T-helper 2 cell treated with Interferon-gamma antibody and Interleukin-4, amounts not matched to agents 5 μg/mL and 100 μg/mL, for 36 hours (primary cell): ENCODE measurements around the gene MAP4K3.
"Not testable (repeated sequence)": the region's sequence is repeated elsewhere in the genome, so short reads cannot be mapped to it uniquely, and the experiment has no call there.

Experiments
- DNase-seq: peaks from one replicate; pipeline ENCODE4 v3.0.0; 2021; ENCODE audit warnings: low spot score
- H3K27ac Mint-ChIP-seq: one replicate; pipeline ENCODE4 v1.8.0; 2021; ENCODE audit warnings: mild to moderate bottlenecking, mixed read lengths
- H3K27me3 Mint-ChIP-seq: one replicate; pipeline ENCODE4 v1.8.0; 2021; ENCODE audit warnings: low read depth, mixed read lengths
- H3K36me3 Mint-ChIP-seq: one replicate; pipeline ENCODE4 v1.8.0; 2021; ENCODE audit warnings: low read depth, mixed read lengths
- H3K4me1 Mint-ChIP-seq: one replicate; pipeline ENCODE4 v1.8.0; 2021; ENCODE audit warnings: low read depth, mixed read lengths
- H3K4me3 Mint-ChIP-seq: one replicate; pipeline ENCODE4 v1.8.0; 2022; ENCODE audit warnings: mild to moderate bottlenecking, moderate library complexity, mixed read lengths
- H3K9me3 Mint-ChIP-seq: one replicate; pipeline ENCODE4 v1.8.0; 2021; ENCODE audit warnings: mixed read lengths

Gene MAP4K3

DNA sequence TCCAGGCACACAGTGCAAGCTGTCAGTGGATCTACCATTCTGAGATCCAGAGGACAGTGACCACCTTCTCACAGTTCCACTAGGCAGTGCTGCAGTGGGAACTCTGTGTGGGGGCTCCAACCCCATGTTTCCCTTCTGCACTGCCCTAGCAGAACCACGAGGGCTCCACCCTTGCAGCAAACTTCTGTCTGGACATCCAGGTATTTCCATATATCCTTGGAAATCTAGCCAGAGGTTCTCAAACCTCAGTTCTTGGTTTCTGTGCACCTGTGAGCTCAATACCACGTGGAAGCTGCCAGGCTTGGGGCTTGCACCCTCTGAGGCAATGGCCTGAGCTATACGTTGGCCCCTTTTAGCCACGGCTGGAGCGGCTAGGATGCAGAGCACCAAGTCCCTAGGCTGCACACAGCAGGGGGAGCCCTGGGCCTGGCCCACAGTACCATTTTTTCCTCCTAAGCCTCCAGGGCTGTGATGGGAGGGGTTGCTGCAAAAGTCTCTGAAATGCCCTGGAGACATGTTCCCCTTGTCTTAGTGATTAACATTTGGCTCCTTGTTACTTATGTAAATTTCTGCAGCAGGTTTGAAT is 77.5 kb downstream of the MAP4K3 start:
- Mint-ChIP-seq H3K4me1 (no peaks in the 10 kb centered on the region), H3K4me3 (no peak overlapping the region), H3K27me3 (no peaks in the 10 kb centered on the region), H3K27ac (no peak overlapping the region), H3K9me3 (peaks cover 37% of the 10 kb centered on the region), H3K36me3 (peaks cover 26% of the 10 kb centered on the region)
- no peak for DNase-seq

DNA sequence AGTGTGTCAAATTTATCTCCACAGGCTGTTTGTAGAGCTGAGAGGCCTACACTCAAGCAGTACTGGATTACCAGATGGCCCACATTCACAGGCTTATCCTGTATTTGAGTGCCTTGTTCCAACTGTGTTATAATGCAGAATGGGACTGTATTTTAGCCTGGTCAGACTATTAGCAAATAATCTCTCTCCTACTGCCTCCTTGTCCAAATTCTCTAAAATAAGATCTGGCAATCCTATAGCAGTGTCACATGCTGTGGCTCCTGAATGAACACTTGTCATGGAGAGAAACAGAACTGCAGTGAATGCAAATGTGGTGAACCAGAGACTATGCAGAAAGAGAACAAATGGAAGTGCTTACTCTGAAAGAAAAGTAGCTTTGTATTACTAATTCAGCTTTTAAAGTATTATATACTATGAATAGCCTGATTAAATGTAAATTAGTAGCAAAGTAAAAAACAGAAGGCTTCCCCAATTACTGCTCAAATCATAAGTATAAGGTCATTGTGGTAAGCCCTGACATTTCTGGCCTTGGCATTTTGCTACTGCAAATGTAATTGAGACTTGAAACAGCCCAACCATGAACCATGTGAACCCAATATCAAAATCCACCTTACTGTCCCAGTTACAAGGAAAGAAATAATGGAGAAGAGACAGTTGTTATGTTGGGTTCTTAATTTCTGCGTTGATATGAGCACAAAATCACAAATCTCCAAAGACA is 80.0 kb downstream of the MAP4K3 start:
- H3K27ac Mint-ChIP-seq, result no peak overlapping the region
- H3K36me3 Mint-ChIP-seq, result peaks cover 22% of the 10 kb centered on the region
- H3K9me3 Mint-ChIP-seq, result peaks cover 26% of the 10 kb centered on the region

DNA sequence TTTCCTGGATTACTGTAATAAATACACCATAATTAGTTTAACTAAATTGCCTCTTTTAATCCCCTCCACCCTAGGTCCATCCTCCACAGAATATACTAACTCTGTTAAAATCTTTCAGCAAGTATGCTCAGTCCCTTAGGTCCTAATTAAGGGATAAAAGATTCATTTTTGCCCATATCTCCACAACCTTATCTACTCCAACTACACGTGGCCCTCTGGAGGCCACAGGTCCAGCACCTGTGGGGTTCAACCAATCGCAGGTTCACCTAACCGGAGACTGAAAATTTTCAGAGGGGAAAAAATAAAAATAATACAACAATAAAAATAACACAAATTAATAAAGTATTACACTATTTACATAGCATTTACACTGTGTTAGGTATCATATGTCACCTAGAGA is 86.4 kb downstream of the MAP4K3 start:
- no peaks in the 10 kb centered on the region for H3K9me3 Mint-ChIP-seq
- no peaks in the 10 kb centered on the region for H3K4me1 Mint-ChIP-seq
- peaks cover 2% of the 10 kb centered on the region for H3K36me3 Mint-ChIP-seq
- no peak for DNase-seq
- H3K4me3 Mint-ChIP-seq, result no peak overlapping the region
- H3K27me3 Mint-ChIP-seq, result no peaks in the 10 kb centered on the region
- H3K27ac Mint-ChIP-seq, result no peak overlapping the region

More for the DNA sequence above, 80.0 kb downstream of the MAP4K3 start:
- no peak for DNase-seq
- no peaks in the 10 kb centered on the region for H3K4me1 Mint-ChIP-seq
- H3K27me3 Mint-ChIP-seq, result no peaks in the 10 kb centered on the region
- no peak overlapping the region for H3K4me3 Mint-ChIP-seq

DNA sequence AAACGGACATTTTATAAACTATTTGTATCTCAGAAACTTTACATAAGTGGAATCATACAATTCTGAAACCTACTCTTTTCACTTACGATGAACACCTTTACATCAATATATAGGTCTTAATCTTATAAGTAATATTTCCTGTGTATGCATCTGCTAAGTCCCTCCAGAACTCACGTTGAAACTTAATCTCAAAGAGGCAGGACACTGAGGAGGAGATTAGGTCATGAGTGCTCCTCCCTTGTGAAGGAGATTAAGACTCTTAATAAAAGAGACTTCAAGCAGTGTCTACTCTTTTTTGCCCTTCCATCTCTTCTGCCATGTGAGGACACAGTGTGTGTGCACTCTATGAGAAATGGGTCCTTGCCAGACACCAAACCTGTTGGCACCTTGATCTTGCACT is 98.6 kb downstream of the MAP4K3 start:
- DNase-seq, result no peak
- Mint-ChIP-seq H3K27ac (no peak overlapping the region), H3K27me3 (no peaks in the 10 kb centered on the region), H3K4me1 (no peaks in the 10 kb centered on the region), H3K4me3 (no peak overlapping the region), H3K9me3 (no peaks in the 10 kb centered on the region), H3K36me3 (peaks cover 3% of the 10 kb centered on the region)

DNA sequence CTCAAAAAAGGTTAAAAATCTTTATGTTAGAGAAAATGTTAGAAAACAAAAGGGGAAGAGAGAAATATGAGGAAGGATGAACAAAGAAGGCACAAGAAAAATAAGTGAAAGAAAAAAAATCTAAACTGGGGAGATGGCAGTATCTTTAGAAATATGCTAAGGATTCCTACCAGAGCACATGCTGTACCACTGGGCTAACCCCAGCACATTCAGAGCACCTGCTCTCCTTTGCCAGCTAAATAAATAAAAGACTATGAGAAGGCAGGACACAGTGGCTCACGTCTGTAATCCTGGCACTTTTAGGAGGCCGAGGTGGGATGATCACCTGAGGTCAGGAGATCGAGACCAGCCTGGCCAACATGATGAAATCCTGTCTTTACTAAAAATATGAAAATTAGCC is 101.2 kb downstream of the MAP4K3 start:
- Mint-ChIP-seq H3K4me3 (no peak overlapping the region), H3K27ac (no peak overlapping the region), H3K36me3 (peaks cover 5% of the 10 kb centered on the region), H3K4me1 (no peaks in the 10 kb centered on the region), H3K27me3 (no peaks in the 10 kb centered on the region), H3K9me3 (no peaks in the 10 kb centered on the region)
- no peak for DNase-seq

DNA sequence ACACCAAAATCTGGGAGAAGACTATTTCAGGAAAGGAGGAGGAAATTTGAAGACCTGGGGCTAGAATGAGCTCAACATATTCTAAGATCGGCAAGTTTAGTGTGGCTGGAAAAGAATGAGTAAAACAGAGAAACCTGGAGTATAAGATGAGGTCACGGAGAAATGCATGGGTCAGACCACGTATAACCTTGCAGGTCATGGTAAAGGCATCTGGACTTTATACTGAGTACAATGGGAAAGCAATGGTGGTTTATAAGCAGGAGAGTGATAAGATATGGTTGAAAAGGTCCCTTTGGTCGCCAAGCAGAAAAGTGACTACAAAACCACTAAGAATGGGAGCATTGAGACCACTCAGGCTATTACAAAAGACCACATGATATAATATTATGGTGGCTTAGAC is 102.1 kb downstream of the MAP4K3 start:
- no peaks in the 10 kb centered on the region for H3K4me1 Mint-ChIP-seq
- no peaks in the 10 kb centered on the region for H3K27me3 Mint-ChIP-seq

DNA sequence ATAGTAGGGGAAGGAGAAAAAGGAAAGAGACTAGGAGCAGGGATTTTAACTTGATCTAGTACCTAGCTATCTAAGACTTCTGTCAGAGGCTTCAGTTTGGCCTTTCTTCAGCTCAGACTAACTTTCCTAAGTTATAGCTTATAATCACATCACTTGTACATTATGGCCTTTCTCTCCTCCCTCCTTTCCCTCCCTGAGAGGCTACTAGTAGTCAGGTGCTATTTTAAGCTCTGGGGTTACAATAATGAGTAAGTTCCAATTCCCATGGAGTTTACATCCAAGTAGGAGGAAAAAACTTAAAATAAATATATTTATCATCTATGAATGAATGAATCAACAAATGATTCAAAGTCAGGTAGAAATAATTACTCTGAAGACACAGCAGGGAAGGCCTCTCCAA is 102.6 kb downstream of the MAP4K3 start:
- no peak for DNase-seq
- Mint-ChIP-seq H3K4me3 (no peak overlapping the region), H3K36me3 (peaks cover 5% of the 10 kb centered on the region), H3K9me3 (no peaks in the 10 kb centered on the region), H3K27ac (no peak overlapping the region), H3K27me3 (no peaks in the 10 kb centered on the region), H3K4me1 (no peaks in the 10 kb centered on the region)

More for the DNA sequence above, 102.1 kb downstream of the MAP4K3 start:
- Mint-ChIP-seq H3K27ac (no peak overlapping the region), H3K4me3 (no peak overlapping the region), H3K9me3 (no peaks in the 10 kb centered on the region), H3K36me3 (peaks cover 5% of the 10 kb centered on the region)
- no peak for DNase-seq

DNA sequence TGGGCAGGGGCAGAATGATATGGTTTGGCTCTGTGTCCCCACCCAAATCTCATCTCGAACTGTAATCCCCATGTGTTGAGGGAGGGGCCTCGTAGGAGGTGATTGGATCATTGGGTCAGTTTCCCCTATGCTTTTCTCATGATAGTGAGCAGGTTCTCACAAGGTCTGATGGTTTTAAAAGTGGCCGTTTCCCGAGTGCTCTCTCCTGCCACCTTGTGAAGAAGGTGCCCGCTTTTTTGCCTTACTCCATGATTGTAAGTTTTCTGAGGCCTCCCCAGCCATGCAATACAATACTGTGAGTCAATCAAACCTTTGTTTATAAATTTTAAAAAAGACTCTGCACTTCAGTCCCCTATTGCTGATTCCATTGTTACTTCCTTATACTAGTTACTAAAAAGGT is 110.4 kb downstream of the MAP4K3 start:
- H3K9me3 Mint-ChIP-seq, result no peaks in the 10 kb centered on the region
- no peaks in the 10 kb centered on the region for H3K27me3 Mint-ChIP-seq
- H3K4me1 Mint-ChIP-seq, result no peaks in the 10 kb centered on the region
- H3K4me3 Mint-ChIP-seq, result no peak overlapping the region
- H3K36me3 Mint-ChIP-seq, result peaks cover 5% of the 10 kb centered on the region
- DNase-seq, result no peak
- H3K27ac Mint-ChIP-seq, result no peak overlapping the region

DNA sequence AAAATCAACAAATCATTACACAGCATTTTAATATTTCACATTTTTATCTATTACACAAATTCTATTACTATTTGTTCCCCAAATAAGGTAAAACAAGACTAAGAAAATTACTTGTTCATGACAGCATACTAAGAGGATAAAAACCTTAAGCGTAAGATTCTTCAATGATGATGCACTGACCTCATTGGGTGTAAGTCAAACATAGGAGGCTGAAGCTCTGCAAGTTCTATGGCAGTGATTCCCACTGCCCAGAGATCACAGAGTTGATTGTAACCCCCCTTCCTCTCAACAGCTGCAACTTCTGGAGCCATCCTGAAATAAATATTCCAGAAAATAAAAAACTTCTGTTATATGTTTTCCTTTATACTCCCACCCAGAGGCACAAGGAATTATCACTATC is 111.1 kb downstream of the MAP4K3 start:
- Mint-ChIP-seq H3K27ac (no peak overlapping the region), H3K36me3 (peaks cover 2% of the 10 kb centered on the region), H3K4me3 (no peak overlapping the region), H3K9me3 (no peaks in the 10 kb centered on the region), H3K4me1 (no peaks in the 10 kb centered on the region), H3K27me3 (no peaks in the 10 kb centered on the region)
- DNase-seq, result no peak

DNA sequence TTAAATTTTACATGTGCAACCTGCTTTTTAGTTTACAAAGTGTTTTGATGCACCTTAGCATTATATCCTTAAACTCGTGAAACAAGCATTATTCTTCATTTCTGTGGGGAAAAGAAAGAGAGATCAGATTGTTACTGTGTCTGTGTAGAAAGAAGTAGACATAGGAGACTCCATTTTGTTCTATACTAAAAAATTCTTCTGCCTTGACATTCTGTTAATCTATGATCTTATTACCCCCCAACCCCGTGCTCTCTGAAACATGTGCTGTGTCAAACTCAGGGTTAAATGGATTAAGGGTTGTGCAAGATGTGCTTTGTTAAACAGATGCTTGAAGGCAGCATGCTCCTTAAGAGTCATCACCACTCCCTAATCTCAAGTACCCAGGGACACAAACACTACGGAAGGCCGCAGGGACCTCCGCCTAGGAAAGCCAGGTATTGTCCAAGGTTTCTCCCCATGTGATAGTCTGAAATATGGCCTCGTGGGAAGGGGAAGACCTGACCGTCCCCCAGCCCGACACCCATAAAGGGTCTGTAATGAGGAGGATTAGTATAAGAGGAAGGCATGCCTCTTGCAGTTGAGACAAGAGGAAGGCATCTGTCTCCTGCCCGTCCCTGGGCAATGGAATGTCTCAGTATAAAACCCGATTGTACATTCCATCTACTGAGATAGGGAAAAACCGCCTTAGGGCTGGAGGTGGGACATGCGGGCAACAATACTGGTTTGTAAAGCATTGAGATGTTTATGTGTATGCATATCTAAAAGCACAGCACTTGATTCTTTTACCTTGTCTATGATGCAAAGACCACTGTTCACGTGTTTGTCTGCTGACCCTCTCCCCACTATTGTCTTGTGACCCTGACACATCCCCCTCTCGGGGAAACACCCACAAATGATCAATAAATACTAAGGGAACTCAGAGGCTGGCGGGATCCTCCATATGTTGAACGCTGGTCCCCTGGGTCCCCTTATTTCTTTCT is 115.7 kb downstream of the MAP4K3 start:
- DNase-seq, H3K4me3 Mint-ChIP-seq, H3K27me3 Mint-ChIP-seq: not testable (repeated sequence)

DNA sequence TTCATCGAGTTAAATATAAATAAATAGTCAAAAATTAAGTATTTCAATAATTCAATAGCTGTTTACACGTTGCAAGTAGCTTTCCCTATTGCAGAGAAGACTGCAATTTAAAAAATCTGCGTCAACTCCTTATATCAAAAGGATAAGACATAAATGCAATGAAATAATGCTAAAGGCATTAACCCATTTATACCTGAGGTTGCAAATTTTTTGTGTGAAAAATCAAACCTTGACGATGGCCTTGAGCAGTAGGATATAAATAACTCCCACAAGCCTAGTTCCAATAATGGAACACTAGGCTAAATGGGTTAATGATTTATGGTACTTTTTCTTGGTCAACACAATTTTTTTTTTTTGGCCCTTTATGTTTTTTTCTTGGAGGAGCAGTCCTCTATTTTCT is 116.9 kb downstream of the MAP4K3 start:
- DNase-seq, result no peak
- no peaks in the 10 kb centered on the region for H3K36me3 Mint-ChIP-seq
- H3K4me1 Mint-ChIP-seq, result no peaks in the 10 kb centered on the region
- no peaks in the 10 kb centered on the region for H3K27me3 Mint-ChIP-seq
- no peak overlapping the region for H3K4me3 Mint-ChIP-seq
- H3K9me3 Mint-ChIP-seq, result no peaks in the 10 kb centered on the region
- no peak overlapping the region for H3K27ac Mint-ChIP-seq

More for the DNA sequence above, 115.7 kb downstream of the MAP4K3 start:
- not testable (repeated sequence) for H3K36me3 Mint-ChIP-seq, H3K4me1 Mint-ChIP-seq, H3K27ac Mint-ChIP-seq, H3K9me3 Mint-ChIP-seq

DNA sequence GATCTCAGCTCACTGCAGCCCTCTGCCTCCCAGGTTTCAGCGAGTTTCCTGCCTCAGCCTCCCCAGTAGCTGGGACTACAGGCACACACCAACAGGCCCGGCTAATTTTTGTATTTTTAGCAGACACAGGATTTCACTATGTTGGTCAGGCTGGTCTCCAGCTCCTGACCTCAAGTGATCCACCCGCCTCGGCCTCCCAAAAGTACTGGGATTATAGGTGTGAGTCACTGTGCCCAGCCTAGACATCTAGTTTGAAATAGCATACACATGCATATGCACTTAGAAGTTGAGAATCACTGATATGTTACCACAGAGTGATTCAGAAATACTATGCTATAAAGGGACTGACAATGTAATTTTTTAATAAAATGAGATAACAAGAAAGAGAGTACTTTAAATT is 123.5 kb downstream of the MAP4K3 start:
- Mint-ChIP-seq H3K27ac (no peak overlapping the region), H3K36me3 (no peaks in the 10 kb centered on the region)

DNA sequence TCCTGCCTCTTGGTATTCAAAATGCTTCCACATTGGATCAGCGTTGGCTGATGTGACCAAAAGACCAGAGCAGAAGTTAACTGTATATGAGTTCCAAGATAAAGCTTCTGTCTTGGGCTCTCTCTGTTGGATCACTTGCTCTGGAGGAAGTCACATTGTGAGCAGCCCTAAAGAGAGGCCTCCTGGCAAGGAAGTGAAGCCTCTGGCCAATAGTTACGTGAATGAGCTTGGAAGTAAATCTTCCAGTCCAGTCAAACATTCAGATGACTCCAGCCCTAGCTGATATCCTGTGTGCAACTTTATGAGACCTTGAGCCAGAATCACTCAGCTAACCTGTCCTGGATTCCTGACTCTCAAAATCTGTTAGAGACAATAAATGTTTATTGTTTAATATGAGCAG is 125.6 kb downstream of the MAP4K3 start:
- H3K9me3 Mint-ChIP-seq, result no peaks in the 10 kb centered on the region
- no peak overlapping the region for H3K4me3 Mint-ChIP-seq
- H3K27me3 Mint-ChIP-seq, result no peaks in the 10 kb centered on the region
- no peak for DNase-seq
- no peak overlapping the region for H3K27ac Mint-ChIP-seq
- H3K36me3 Mint-ChIP-seq, result no peaks in the 10 kb centered on the region
- no peaks in the 10 kb centered on the region for H3K4me1 Mint-ChIP-seq

More for the DNA sequence above, 123.5 kb downstream of the MAP4K3 start:
- no peak for DNase-seq
- H3K4me1 Mint-ChIP-seq, result no peaks in the 10 kb centered on the region
- no peaks in the 10 kb centered on the region for H3K9me3 Mint-ChIP-seq
- no peak overlapping the region for H3K4me3 Mint-ChIP-seq
- no peaks in the 10 kb centered on the region for H3K27me3 Mint-ChIP-seq

DNA sequence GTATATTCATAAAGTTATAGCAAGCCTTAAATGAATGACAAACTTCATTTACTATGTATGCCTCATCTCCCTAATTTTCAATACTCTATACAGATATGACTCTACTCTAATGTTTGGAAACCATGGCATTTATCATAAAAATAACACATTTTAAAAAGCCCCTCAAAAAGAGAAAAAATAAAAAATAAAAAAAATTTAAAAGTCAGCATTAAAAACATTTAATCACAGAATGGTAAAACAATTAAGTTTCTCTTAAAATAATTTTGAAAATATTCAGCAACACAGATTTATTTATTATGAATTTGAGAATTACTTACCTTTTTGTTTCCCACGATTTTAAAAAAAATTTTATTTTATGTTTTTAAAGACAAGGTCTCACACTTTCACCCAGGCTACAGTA is 128.3 kb downstream of the MAP4K3 start:
- H3K9me3 Mint-ChIP-seq, result no peaks in the 10 kb centered on the region
- no peaks in the 10 kb centered on the region for H3K4me1 Mint-ChIP-seq
- H3K27ac Mint-ChIP-seq, result no peak overlapping the region
- H3K36me3 Mint-ChIP-seq, result no peaks in the 10 kb centered on the region
- no peak overlapping the region for H3K4me3 Mint-ChIP-seq
- DNase-seq, result no peak
- H3K27me3 Mint-ChIP-seq, result no peaks in the 10 kb centered on the region
